NCI-H1436 (cell line): ENCODE data around the gene CD33.

Experiments used
- DNase-seq: peaks from one replicate; lab custom pipeline; 2025; lab: John Stamatoyannopoulos, UW

The CD33 gene

DNA sequence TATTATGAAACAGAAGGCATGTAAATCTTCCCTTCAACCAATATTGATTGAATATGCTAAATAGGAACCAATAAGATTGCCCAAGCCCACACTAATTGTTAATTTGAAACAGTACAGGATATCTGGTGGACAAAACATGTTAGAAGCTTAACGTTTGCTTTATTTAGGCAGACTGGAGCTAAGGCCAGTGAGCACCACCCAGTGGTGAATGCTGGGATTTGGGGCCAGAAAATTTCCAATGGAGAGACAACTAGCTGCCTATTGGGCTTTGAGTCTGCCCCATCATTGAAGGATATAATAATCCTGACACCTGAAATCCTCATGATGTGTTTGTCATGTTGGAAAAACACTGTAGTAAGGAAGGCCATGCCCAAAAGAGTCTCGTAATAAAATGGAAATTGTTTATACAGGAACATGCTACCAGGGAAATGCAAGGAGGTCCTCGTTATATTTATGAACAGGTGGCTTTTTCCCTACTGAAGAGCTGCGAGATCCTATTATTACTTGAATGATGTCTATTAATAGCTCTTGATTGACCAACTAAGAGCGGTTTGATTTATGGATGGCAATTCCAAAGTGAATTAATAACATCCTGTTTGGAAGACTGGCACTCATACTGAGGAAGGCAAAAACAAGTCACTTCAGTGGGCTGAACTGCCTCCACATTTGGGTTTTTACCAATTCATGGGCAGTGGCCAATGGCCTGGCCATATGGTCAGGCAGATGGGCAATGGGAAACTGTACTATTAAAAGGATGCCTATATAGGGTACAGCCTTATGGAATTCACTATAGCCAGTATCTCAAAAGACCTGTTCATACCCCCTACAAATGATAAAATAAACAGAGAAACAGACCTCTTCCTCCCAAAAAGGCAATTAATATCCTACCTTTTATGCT lies 34.7 kb downstream of the CD33 start:
- no peak for DNase-seq

DNA sequence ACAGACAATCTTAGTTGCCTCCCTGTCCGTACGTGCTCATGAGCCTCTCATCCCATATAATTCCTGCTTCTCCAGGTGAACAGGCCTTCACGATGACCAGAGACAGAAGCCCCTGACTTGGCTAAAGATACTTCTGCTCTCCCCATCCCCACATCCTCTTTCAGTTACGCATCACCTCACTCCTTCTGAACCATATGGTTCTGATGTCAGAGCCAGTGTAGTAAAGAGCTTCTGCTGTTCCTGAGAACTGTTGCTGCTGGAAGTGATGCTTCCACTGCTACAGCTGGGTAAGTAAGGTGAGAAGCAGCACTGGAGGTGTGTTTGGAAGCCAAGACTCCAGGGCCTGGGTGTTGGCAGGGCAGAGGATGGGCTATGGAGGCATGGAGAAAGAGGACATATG lies 38.9 kb downstream of the CD33 start:
- no peak for DNase-seq

DNA sequence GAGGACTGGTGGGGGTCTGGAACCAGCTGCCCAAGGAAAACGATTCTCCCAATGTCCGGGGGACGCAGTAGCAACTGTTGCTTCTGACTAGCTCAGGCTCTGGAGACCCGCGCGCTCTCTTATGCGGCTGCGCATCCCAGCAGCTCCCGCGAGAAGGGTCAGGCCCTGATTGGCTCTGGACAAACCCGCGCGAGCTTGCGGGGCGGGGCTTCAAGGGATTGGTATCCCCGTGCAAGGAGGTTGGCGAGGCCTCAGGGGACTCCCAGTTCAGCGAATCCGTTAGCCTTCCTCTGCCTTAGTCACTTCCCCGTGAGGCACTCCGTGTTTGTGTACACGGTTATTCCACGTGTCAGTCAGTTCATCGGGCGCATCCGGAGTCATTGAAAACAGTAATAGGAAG lies 46.2 kb downstream of the CD33 start:
- no peak for DNase-seq

DNA sequence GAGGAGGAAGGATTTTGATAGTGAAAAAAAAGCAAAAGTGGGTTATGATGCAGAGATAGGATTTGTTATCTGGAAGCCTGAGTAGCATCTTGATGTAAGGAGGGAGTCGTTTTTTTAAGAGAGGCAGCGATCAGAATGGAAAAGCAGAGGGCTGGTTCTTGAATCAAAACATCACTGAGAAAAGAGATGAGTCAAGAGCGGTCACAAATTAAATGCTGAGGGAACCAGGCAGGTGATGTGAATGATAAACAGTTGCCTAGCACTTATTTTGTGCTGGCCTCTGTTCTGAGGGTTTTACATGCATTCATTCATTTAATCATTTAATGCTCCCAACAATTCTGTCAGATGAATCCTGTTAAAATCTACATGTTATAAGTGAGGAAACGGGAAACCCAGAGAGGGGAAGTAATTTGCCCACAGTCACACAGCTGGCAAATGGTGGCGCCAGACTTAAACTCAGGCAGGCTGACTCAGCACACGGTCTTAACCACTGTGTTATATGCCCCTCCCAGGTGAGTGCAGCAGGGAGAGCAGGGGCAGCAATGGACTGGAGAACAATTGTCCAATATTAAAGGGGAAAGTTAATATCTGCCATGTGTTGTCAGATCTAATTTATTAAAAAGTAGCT lies 47.4 kb downstream of the CD33 start:
- DNase-seq: no peak

DNA sequence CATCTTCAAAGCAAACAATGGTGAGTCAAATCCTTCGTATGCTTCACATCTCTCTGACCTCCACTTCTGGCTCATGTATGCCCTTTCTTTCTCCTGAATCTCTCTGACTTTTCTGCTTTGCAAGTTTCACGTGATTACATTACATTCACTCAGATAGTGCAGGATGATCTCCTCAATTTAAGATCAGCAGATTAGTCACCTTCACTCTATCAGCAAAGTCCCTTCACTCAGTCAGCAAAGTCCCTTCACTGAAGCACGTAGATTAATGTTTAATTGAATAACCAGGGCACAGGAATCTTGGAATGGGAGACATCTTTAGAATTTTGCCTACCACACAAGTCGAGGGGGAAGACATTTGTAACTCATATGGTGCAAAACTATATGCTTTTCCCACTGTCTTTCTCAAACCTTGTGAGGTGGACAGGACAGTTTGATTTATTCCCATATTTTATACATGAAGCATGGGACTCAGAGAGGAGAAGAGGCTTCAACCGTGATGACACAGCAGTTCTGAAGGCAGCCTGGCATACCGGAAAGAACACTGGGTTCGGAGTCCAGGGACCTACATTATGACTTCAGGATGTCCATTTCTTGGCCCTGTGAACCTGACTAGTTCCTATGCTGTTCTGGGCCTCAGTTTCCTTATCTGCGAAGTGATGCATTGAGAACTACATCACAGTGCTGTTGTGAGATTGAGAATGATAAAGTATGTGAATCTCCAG lies 49.3 kb downstream of the CD33 start:
- no peak for DNase-seq

DNA sequence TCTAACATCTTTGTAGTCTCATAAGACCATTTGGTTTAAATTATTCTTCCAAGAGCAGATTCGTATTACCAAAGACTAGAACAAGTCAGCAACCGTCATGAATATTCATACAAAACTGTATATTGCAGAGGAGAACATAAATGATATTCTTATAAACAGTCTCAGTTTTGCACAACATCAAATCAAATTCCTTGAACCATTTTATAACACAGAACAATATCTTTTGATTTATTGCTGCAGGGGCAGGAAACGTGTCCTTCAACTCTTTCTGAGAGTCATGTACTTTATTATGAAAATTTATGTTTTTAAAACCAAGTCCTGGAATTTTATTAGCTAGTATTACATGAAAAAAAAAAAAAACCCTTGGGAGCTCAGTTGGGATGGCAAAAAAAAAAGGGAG lies 52.2 kb downstream of the CD33 start:
- no peak for DNase-seq

DNA sequence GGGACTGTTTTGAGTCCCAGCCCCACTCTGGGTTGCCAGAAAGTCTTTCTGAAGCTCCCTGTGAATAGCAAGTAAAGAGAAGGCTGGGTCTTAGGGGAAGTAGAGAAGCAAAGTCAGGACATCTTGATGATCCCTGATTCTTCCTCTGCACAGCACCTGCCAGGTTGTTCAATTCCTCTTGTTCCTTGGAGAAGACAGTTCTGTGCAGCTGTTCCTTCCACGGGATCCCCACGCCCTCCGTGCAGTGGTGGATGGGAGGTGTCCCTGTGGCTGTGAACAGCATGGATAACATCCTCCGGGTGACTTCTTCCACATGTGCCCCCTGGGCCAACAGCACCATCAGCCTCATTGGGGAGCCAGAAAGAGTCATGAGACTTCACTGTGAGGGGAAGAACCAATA lies 57.5 kb downstream of the CD33 start:
- DNase-seq: no peak

DNA sequence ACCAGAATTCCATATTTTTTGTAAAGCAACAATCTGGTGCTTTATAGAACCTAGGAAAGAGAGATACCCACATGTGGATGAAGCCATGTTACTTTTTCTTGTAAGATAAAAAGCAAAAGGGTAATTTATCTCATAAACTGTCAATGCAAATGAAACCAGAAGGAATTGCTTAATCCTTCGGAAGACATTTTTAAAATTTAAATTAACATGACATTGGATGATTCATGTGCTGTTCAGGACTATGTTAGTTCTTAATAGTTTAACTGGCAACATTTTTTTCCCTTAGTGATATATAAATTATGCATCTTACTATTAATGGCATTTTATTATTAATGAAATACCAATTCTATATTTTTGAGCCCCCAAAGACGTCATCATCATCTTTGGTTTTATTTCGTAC lies 60.8 kb downstream of the CD33 start:
- DNase-seq: no peak
